Thyroid gland (tissue), 4 donors: Measurements from ENCODE around the gene DCDC2B. TPM values are rescaled to one million over a fixed set of nuclear protein-coding genes. Genes with fewer than 3 reads are reported as not detected.

ENCODE experiments used
- DNase-seq, 2 donors: peaks; one replicate each; pipeline ENCODE4 v3.0.0-alpha.2; 2019
- H3K27ac ChIP-seq, 3 donors: fragments of 200-600 bp; sonication (generic); 1 replicate in 2 of 3; 2 replicates in 1 of 3; pipeline ENCODE4 v1.5.1; 2016 to 2019; ENCODE audit warnings: mild to moderate bottlenecking in 1 of 3, moderate library complexity in 1 of 3
- H3K27me3 ChIP-seq: fragments of 200-600 bp; sonication (generic); one replicate; pipeline ENCODE4 v1.5.1; 2019
- H3K36me3 ChIP-seq, 2 donors: fragments of 200-600 bp; sonication (generic); one replicate each; pipeline ENCODE4 v1.5.1; 2016 to 2019
- H3K4me1 ChIP-seq, 2 donors: fragments of 200-600 bp; sonication (generic); one replicate each; pipeline ENCODE4 v1.5.1; 2017 to 2019
- H3K4me3 ChIP-seq, 3 donors: fragments of 200-600 bp; sonication (generic); replicated peaks in 1 of 3; 1 replicate in 2 of 3; 2 replicates in 1 of 3; pipeline ENCODE4 v1.5.1; 2016; ENCODE audit warnings: mild to moderate bottlenecking in 1 of 3
- H3K9me3 ChIP-seq: fragments of 200-600 bp; sonication (generic); one replicate; pipeline ENCODE4 v1.5.1; 2017
- POLR2A ChIP-seq, 2 donors: fragments of 450-650 bp; IDR thresholded peaks; one replicate each; pipeline ENCODE4 v1.6.1; 2017; ENCODE audit warnings: antibody characterized with exemption in 2 of 2, mild to moderate bottlenecking in 2 of 2, moderate library complexity in 1 of 2
- WGBS, 2 donors: methylation state at CpG; one replicate each; pipeline ENCODE4 v1.1.5; 2017; 5-methylcytosine and 5-hydroxymethylcytosine counted together
- intact Hi-C: fragments of 100-400 bp; cut with DNase I; formaldehyde crosslinking; loops from one replicate; pipeline ENCODE4 v1.15.1; 2023
- total RNA-seq, 4 donors: library from RNA; depleted of rRNA; stranded (reverse); fragments of >200 nt; gene quantifications; one replicate each; pipeline ENCODE4 v1.2.3, GENCODE V29; 2016
- TF ChIP-seq, protein P1 (sequence below), 6 experiments: fragments of 200-600 bp in 3 of 6; fragments of 450-650 bp in 3 of 6; sonication (generic) in 3 of 6; IDR thresholded peaks; one replicate each; pipeline ENCODE4 v1.5.1; 2016 to 2019; ENCODE audit warnings: antibody characterized with exemption in 6 of 6, mild to moderate bottlenecking in 2 of 6, inconsistent platforms in 1 of 6, moderate library complexity in 1 of 6

DCDC2B gene
- total RNA-seq, 4 donors from 2014 or later: not detected

GRCh38 chr1:32186077-32186476 is 22.8 kb upstream of the DCDC2B start:
- TF ChIP-seq, protein P1, sequence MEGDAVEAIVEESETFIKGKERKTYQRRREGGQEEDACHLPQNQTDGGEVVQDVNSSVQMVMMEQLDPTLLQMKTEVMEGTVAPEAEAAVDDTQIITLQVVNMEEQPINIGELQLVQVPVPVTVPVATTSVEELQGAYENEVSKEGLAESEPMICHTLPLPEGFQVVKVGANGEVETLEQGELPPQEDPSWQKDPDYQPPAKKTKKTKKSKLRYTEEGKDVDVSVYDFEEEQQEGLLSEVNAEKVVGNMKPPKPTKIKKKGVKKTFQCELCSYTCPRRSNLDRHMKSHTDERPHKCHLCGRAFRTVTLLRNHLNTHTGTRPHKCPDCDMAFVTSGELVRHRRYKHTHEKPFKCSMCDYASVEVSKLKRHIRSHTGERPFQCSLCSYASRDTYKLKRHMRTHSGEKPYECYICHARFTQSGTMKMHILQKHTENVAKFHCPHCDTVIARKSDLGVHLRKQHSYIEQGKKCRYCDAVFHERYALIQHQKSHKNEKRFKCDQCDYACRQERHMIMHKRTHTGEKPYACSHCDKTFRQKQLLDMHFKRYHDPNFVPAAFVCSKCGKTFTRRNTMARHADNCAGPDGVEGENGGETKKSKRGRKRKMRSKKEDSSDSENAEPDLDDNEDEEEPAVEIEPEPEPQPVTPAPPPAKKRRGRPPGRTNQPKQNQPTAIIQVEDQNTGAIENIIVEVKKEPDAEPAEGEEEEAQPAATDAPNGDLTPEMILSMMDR (IDR thresholded peaks at IDR 0.05): no peak
- TF ChIP-seq POLR2A (IDR thresholded peaks at IDR 0.05): no peak
- no peak for DNase-seq
- intact Hi-C loops: no loop called here
- Histone ChIP-seq H3K27ac (no peak overlapping the region), H3K9me3 (no peaks in the 10 kb centered on the region), H3K36me3 (peaks cover 50 to 51% of the 10 kb centered on the region in 2 donors), H3K4me1 (peaks cover under 1 to 31% of the 10 kb centered on the region in 2 donors), H3K4me3 (no peak overlapping the region), H3K27me3 (no peaks in the 10 kb centered on the region)
- whole genome bisulfite sequencing, 2 donors: 91 to 97% methylated on average over 2 of the region's 2 CpGs

GRCh38 chr1:32186491-32186890 is 22.4 kb upstream of the DCDC2B start:
- Histone ChIP-seq H3K4me3 (no peak overlapping the region), H3K27me3 (no peaks in the 10 kb centered on the region), H3K27ac (no peak overlapping the region), H3K9me3 (no peaks in the 10 kb centered on the region), H3K4me1 (peaks cover 0 to 27% of the 10 kb centered on the region in 2 donors), H3K36me3 (peaks cover 51 to 54% of the 10 kb centered on the region in 2 donors)
- intact Hi-C loops: no loop called here
- no peak for TF ChIP-seq POLR2A (IDR thresholded peaks at IDR 0.05)
- TF ChIP-seq, protein P1 (IDR thresholded peaks at IDR 0.05): no peak
- DNase-seq: no peak
- WGBS, 2 donors: 93 to 95% methylated on average over 2 of the region's 2 CpGs

DNA sequence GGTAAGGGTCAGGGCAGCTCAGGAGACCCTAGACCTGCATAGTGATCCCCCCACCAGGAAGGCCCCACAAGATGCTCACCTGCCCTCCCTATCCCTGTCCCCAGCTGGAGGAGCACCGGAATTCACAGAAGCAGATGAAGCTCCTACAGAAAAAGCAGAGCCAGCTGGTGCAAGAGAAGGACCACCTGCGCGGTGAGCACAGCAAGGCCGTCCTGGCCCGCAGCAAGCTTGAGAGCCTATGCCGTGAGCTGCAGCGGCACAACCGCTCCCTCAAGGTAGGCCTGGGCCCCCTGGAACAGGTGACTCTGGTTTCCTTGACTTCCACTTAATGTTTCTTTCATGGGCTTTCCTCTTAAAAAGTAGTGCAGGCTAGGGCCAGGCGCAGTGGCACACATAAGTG is 21.0 kb upstream of the DCDC2B start:
- intact Hi-C loops: no loop called here
- TF ChIP-seq POLR2A (IDR thresholded peaks at IDR 0.05): no peak
- TF ChIP-seq, protein P1 (IDR thresholded peaks at IDR 0.05): no peak
- Histone ChIP-seq H3K9me3 (no peaks in the 10 kb centered on the region), H3K36me3 (peaks cover 62 to 67% of the 10 kb centered on the region in 2 donors), H3K27ac (no peak overlapping the region), H3K4me3 (no peak overlapping the region), H3K4me1 (peaks cover 0 to 13% of the 10 kb centered on the region in 2 donors), H3K27me3 (no peaks in the 10 kb centered on the region)
- 94 to 100% methylated on average over 7 to 9 of the region's 9 CpGs for WGBS, 2 donors
- no peak for DNase-seq

DNA sequence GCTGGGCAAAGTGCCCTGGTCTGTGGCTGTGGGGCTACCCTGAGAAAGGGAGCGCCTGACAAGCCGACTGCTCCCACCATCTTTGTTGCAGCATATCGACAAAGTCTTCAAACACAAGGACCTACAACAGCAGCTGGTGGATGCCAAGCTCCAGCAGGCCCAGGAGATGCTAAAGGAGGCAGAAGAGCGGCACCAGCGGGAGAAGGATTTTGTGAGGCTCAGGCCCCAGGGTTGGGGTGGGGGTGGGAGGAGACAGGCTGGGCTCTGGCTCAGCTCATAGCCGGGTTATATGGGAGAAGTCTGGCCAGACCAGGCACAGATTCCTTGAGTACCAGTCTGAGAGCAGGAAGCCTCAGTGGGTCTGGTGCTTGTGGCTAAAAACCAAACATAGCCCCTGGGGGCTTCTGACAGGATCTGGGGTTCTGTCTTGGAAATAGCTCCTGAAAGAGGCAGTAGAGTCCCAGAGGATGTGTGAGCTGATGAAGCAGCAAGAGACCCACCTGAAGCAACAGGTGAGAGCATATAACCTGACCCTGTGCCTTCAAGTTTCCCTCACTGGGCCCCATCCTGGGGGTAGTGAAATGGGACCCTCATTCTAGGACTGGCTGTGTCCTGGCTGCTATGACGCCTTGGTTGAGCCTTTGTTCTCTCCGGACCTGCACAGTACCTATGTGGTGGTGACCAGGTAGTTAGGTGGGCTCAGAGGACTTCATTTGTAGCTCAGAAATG is 16.5 kb upstream of the DCDC2B start:
- Histone ChIP-seq H3K27me3 (no peaks in the 10 kb centered on the region), H3K27ac (no peak overlapping the region), H3K4me3 (no peak overlapping the region), H3K9me3 (no peaks in the 10 kb centered on the region), H3K36me3 (peaks cover 92% of the 10 kb centered on the region in 2 donors), H3K4me1 (no peaks in the 10 kb centered on the region)
- WGBS, 2 donors: 94 to 95% methylated on average over 8 of the region's 8 CpGs
- TF ChIP-seq, protein P1 (IDR thresholded peaks at IDR 0.05): no peak
- no peak for TF ChIP-seq POLR2A (IDR thresholded peaks at IDR 0.05)
- DNase-seq: no peak
- intact Hi-C loops: no loop called here

DNA sequence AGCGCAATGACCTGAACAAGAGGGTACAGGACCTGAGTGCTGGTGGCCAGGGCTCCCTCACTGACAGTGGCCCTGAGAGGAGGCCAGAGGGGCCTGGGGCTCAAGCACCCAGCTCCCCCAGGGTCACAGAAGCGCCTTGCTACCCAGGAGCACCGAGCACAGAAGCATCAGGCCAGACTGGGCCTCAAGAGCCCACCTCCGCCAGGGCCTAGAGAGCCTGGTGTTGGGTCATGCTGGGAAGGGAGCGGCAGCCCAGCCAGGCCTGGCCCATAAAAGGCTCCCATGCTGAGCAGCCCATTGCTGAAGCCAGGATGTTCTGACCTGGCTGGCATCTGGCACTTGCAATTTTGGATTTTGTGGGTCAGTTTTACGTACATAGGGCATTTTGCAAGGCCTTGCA is 13.9 kb upstream of the DCDC2B start:
- DNase-seq: no peak
- no peak overlapping the region for H3K4me3 ChIP-seq
- no peak overlapping the region for H3K27ac ChIP-seq
- no peaks in the 10 kb centered on the region for H3K9me3 ChIP-seq
- no peak for TF ChIP-seq POLR2A (IDR thresholded peaks at IDR 0.05)
- TF ChIP-seq, protein P1 (IDR thresholded peaks at IDR 0.05): no peak
- WGBS, 2 donors: 98 to 100% methylated on average over 2 to 3 of the region's 6 CpGs
- H3K36me3 ChIP-seq: peaks cover 66% of the 10 kb centered on the region in 2 donors
- H3K4me1 ChIP-seq: peaks cover 1 to 7% of the 10 kb centered on the region in 2 donors
- intact Hi-C loops: no loop called here
- no peaks in the 10 kb centered on the region for H3K27me3 ChIP-seq
